ENCODE data around the gene SLC24A3.

SLC24A3 gene

DNA sequence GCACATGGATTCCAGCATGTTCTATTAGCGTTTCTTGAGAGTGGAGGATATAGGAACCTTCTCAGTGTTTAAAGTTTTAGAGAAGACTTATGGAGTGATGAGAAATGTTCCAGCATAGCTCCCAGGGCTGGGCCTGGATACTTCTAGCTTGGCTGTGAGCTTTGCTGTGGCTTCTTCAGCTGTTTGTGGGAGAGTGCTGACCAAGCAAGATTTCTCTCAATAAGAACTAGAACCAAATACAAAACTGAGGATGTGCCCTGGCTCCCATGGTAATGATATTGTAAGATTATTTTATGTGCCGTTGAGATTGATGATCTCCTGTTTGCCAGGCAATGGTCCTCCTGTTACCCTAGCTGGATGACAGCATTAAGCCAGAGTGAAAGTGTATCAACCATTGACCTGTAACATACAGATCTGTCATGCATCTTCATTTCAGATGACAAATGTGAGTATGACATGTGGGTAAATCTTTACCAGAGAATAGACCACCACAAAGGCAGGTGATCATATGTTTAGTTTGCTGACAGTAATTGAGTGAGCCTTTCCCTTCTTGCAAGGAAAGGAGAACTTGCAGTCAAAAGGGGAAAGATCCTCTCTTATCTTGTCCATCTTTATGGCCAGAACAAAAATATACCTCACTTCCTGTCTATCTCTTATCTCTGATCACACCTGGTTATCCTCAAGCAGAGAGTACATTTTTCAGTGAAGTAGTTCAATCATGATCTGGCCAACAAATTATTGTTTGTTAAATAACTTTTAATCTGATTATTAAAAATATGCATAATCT, 180.1 kb downstream of the SLC24A3 start:
- no peak for DNase-seq (ENCODE audit: low spot score)

DNA sequence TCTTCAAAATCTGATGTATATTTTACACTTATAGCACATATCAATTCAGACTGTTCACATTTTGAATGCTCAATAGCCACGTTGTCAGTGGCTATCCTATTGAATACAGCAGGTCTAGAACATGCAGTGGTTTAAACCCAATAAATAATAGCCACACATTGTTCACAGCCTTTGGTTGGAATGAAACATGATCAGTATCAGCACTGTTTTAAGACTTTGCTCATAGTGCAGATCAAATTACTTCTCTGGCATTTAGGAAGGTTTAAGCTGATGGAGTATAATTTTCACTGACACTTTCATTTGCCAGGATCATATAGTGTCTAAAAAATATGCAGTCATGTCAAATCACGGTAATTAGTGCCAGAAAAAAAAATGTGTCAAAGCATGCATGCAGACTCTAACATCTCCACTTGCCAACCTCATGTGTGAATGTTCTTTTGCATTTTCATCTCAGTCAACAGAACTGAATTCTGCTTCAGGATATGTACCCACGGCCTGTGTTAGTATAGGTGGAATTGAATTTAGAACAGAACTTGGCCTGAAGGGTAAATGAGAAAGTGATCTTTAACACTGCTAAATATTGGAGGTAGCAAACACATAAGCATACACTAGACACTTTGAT, 184.1 kb downstream of the SLC24A3 start:
- no peak for DNase-seq (ENCODE audit: low spot score)

DNA sequence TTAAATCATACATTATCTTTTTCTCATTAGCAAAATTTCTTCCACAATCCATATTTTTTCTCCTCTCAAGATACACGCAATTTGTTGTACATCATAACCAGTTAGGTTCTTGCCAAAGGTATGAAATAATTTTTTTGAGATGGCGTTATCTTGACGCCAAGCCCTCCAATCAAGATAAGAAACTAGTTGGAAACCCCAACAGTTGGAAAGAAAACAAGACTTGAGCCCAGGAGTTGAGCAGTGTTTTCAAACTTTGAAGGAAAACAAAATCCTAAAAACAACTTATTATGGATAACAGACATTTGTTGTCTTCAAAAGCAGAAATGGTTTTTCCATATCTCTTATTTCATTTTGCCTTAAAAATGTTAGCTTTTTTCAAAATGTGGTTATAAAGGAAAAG, 184.8 kb downstream of the SLC24A3 start:
- no peak for DNase-seq (ENCODE audit: low spot score)

DNA sequence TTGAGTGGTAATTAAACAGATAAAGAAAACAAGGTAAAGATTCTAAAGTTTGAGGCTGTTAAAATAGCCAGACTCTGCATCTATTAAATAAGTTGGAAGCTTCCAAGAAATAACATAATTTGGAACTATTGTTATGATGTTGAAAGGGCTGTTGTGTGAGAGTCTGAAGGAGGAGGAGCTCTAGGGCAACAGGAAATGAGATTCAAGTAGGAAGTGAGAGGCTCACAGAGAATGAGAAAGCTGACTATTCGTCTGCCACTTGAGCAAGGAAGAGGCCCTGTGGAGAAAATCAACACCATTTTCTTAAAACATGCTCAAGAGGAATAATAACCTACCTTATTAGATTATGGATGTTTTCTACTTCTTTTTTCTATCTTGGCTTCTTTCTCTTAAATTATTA, 185.2 kb downstream of the SLC24A3 start:
- no peak for DNase-seq (ENCODE audit: low spot score)

DNA sequence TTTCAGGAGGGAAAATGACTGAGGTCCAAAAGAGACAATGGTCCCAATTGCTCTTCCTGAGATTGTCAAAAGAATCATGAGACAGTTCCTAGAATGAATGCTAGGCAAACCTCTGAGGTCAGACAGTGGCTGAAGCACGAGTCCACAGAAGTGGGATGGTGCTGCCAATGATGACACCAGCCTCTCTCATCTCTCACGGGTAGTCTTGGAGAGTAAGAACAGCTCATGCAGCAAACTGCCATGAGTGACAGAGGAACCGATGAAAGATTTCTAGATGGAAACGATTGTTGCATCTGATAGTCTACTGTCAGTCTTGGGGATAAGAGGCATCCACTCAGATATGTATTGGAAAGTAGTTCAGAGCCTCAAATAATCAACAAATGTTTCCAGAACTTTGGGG, 188.7 kb downstream of the SLC24A3 start:
- no peak for DNase-seq (ENCODE audit: low spot score)

DNA sequence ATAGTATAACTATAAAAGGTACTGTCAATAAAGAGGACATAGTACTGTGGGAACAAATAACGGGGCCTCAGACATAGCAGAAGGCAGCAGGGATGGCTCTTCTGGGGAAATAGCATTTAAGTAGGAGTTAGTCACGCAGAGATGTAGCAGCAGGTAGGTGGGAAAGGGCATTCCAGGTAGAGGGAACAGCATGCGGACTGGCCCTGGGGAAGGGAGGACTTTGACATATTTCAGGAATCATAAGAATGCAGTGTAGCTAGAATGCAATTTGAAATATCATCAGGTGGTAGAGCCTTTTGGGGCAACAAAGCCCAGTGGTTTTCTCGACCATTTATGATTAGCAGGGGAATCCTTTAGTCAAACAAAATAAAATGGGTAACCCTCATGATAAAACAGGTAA, 191.1 kb downstream of the SLC24A3 start:
- no peak for DNase-seq (ENCODE audit: low spot score)

DNA sequence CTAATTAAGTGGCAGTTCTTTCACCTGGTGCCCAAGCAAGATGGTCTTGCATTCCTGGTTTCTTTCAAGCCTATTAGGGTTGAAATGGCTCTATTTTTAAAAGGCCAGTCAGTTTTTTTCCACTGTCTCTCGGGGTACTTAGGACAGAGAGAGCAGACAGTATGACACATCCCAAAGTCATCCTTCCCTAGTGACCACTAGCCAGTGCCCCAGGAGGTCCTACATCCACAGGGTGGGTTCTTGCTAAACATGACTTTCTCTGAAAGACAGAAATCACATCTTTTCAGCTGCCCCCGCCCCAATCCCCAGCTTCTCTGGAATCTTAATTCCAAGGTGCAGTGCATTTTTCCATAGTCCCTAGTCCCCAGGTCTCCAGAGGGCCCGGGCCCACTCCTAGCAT, 192.4 kb downstream of the SLC24A3 start:
- no peak for DNase-seq (ENCODE audit: low spot score)

DNA sequence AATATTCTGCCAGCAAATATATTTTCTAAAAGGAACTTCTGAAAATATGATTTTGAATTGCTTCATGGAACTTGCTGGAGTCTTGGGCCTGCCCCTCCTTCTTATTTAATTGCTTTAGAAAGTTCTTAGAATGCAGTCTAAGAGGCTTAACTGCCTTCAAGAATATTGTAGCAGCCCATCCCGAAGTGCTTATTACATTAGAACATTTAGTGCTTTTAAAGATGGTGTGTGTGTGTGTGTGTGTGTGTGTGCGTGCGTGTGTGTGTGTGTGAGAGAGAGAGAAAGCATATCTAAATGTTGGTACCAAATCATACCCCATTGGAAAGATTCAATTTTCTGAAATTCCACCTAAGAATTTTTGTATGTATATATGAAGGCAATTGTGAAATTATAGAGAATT, 193.5 kb downstream of the SLC24A3 start:
- no peak for DNase-seq (ENCODE audit: low spot score)

DNA sequence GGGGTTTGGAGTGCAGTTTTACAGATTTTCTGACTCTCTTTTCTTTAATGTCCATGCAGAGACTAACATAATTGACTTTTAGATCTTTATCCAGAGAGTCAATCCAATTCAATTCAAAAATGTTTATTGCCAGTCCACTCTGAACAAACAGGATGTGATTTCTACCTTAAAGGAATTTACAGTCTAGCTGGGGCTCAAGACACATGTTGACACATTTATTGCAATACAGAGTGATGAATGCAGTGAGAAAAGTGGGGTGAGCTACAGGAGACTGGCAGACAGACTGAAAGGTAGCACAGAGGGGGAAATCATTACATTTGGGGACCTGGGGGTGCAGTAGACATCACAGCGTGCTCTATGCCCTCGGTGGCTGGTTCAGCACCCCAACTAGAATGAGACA, 193.9 kb downstream of the SLC24A3 start:
- DNase-seq (ENCODE audit: low spot score) = no peak

DNA sequence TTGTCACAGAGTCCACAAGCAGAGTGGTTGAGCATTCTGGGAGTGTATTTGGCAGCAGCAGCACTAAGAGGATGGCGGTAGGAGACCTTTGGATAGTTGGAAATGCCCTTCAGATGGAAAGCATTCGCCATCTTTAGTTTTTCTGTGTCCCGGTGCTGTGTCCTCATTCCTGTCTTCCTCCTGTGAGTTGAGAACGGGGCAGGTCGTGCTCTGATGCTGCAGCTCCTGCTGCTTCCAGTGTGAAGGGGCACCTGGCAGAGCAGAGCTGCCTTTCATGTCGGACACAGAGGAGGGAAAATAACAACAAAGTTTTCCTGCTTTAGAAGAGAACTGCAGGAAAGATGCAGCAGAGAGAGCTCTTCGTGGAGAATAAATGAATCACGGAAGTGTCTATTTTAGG, 194.8 kb downstream of the SLC24A3 start:
- DNase-seq (ENCODE audit: low spot score) = no peak

DNA sequence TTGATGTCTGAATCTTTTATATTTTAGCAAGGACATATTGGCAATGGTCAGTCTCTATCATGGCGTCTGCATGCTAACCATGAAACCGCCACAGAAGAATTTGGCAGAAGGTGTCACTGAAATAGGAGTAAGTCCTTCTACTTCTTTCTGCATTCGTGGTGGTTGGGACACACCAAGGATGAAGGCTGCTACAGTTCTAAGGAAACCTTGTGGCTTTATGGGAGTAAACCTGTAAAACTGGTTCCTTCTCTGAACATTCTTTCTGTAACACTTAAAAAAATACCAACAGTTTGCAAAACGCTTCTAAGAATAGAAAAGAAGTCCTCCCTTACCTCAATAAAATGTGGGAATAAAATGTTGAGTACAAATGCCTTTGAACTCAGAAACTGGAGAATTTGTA, 195.3 kb downstream of the SLC24A3 start:
- DNase-seq (ENCODE audit: low spot score) = no peak

DNA sequence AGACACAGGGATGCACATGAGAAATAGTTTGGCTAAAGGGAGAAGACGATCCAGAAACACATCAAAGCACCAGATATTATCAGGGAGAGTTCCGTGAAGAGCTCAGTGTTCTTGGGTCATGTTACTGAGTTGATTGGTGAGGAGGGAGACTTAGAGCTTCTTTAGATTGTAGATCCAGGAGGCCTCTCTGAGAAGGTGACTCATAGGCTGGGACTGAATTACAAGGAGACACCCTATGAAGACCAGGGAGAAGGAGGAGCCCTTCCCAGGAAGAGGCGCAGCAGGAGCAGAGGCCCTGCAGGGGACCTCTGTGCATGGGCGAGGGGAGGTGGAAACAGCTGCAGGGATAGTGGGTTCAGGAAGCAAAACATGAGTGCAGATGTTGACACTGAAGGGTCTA, 196.5 kb downstream of the SLC24A3 start:
- DNase-seq (ENCODE audit: low spot score) = no peak

DNA sequence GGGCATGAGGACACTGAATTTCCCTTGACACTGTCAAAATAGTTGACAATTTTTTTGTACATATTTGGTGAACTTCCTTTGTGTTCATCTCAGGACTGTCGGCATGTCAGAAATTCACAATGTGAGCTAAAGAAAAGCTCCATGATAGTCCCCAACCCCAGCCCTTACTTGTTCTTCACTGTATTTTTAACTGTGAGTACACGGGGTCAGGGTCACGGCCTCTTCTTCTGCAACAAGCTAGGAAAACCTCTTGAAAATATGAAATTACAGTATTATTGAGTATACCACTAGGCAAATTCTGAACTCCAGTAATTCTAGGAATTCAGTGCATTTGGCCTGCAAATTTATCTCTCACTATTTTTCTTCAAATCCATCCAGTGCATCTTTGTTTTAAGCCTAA, 199.4 kb downstream of the SLC24A3 start:
- DNase-seq (ENCODE audit: low spot score) = no peak

DNA sequence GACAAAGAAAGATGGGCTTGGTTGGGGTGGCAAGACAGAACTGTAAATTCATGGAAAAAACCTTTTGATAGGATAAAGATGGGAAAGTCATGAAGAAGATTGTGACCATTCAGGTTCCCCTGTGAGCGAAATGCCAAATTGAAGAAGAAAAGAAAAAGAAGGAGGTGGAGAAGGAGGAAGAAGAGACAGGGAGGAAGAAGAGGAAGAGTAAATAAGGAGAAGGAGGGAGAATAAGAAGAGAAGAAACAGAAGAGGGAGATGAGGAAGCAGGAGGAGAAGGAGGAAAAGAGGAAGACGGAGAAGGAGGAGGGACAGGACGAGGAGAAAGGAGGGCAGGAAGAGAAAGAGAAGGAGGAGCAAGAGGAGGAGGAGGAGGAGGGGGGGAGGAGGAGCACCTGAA, 199.8 kb downstream of the SLC24A3 start:
- DNase-seq (ENCODE audit: low spot score) = no peak

DNA sequence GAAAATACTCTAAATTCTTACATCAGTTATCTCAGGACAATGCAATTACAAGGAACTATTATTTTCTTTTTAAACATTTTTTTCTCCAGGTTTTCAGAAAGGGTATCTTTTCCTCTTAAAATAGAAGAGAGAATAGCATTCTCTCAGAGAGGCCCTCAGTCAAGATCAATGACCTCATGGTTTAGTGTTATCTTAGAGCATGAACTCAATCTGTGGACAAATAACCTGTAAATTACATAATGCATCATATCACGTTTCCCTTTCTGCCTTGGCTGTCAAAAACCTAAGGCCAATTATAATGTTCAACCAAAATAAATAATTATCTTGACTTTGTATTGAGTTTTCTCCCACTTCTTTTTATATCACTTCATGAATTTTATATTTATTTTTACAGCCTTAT, 202.2 kb downstream of the SLC24A3 start:
- no peak for DNase-seq (ENCODE audit: low spot score)

DNA sequence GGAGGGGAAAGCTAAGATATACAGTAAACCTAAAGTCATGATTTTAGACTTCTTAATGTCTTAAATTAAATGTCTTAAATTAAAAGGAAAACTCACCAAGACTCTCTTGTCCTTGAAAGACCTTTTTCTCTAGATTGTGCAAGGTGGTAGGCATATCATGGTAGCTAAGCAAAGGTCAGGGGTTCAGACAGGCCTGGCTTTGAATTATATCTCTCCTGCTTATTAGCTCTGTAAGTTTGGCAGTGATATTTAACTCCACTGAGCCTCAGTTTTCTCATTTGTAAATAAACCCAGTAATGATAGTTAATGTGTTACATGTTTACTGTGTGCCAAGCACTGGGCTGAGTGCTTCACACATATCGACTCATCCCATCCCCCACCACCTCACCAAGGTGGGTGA, 203.3 kb downstream of the SLC24A3 start:
- no peak for DNase-seq (ENCODE audit: low spot score)

DNA sequence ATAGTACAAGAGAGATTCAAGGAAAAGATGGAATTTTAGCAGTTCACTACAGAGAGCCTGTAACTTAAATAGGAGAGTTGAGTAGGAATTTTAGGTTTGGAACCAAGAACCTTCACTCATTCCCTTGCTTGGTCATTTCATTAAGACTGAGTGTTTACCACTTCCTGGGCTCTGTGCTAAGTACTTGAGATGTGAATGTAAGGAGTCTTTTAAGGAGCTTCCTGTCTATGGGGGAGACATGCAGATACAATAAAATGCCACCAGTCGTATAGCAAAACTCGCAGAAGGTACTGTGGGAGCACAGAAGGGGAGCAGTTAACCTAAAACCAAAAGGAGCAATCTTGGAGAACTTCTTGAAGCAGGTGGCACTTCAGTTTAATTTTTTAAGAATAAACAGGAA, 204.2 kb downstream of the SLC24A3 start:
- DNase-seq (ENCODE audit: low spot score) = no peak

DNA sequence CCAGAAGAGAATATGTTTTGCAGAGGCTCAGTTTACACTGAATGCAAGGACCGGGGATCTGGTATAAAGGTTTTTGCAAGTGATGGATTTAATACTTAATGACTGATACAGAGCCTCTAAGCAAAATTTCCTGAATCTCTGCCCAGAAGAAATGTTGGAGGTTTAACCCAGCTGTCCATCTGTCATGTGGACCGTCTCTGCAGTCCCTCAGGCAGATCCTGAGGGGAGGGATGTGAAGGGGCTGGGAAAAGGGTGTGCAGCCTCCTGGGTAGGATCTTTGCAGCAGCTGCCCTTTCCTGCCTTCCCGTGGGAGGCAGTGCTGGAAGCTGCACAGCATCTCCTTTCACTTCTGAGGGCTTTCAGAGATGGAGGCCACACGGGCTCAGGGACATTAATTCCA, 207.0 kb downstream of the SLC24A3 start:
- DNase-seq (ENCODE audit: low spot score) = no peak

DNA sequence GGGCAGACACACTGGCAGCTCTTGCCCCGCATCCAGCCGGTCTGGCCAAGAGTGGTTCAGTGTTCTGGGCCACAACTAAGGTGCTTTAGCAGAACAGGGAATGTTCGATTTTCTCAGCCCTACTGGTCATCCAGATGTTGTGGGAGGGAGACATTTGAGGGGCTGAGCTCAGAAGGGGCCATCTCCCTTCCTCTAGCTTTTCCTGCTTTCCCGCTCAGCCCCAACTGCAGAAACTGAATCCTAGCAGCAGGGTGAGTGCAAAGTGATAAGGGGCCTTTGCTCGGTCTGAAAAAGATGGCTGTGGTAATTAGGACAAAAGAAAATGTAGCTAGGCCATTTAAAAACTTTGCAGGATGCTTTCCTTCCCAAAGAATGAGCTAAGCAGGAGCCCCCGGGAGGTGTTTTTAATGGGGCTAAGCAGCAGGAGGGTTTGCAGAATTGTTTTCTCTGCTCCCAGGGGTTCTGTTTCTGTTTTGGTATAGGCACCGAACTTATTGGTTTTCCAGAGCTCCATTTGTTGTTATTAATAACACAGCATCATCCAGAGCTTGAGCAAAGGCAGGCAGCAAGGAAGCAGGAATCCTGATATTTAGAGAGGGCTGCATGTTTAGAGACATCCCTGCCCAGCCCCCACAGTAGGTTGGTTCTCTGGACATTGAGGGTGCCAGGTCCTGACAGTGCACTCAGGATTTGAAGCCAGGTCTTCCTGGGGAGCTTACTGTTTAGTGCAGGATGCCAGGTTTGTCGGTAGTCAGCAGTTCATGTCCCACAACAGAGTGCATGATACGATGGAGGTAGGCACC, 210.9 kb downstream of the SLC24A3 start:
- no peak for DNase-seq (ENCODE audit: low spot score)

DNA sequence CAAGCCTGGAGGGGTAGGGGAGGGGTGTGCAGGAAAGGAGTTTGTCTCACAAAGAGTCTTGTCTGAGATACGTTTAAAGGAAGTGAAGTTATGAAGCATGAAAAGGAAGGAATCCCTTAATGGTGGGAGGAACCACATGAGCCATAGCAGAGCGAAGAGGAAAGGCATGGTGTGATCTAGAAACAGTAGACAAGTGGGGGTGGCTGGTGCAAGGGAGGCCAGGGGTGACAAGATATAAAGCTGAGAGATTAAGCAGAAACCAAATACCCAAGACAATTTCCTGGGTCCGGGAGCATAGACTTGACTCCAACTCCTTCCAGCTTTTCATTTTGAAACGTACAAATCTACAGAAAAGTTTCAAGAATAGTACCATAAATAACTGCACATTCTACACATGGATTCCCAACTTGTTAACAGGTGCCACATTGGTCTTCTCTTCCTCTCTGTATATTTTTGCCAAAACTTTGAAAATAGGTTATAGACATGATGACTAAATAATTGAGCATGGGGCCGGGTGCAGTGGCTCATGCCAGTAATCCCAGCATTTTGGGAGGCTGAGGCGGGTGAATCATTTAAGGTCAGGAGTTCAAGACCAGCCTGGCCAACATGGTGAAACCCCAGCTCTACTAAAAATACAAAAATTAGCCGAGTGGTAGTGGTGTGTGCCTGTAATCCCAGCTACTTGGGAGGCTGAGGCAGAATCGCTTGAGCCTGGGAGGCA, 211.6 kb downstream of the SLC24A3 start:
- no peak for DNase-seq (ENCODE audit: low spot score)

DNA sequence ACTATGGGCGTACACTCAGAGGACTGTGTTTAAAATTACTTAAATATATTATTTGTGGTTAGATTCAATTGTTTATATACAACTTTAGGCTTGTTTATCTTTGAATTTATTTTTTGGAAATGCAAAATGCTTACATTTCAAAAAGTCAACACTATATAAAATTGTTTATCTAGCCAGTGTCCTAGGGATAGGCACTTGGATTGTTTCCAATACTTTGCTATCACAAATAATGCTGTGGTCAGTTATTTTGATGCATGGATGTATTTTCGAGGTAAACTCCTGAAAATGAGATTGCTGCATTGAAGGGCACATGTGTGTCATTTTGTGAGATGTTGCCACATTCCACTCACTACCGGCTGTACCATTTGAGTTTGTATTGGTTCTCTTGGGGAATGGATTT, 213.9 kb downstream of the SLC24A3 start:
- DNase-seq (ENCODE audit: low spot score) = no peak

DNA sequence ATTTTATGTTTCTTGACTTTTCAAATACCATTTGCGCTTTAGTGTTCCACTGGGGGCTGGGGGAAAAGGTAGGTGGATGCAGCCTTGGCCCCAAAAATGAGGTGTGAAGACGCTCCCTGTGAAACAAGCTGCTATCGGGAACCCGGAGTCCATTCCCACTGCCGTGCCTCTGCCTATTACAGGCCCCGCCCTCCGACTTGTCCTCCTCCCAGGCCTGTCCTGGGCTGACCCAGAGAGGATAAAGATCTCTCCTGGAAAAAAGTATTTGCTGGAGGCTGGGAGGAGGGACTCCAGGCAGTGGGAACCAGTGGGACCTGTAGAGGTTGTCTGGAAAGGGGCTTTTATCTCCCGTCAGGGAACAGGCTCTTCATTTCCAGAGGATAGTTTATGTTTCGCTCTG, 215.0 kb downstream of the SLC24A3 start:
- peak; percentile 16 for DNase-seq (ENCODE audit: low spot score)

DNA sequence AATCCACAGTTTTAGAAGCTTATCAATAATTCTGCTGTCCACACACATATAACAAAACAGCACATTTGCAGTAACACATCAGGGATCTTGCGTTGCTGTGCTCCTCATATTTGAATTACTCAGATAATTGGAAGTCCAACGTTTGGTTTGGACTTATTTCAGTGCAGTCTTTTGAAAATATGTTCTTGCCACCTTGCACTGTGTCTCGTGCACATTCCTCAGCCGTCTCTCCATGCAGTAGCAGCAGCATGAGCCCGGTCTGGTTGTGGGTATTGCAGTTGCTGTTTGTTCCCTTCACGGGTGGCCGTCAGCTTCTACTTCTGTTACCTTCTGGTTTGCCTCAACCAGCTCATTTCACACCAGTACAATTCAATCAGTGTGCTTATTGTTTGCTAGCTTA, 215.5 kb downstream of the SLC24A3 start:
- DNase-seq (ENCODE audit: low spot score) = no peak

All from HuH-7.5 (cell line).